Measurements from ENCODE around the gene RIT2. TPM values are rescaled to one million over a fixed set of nuclear protein-coding genes. Genes with fewer than 3 reads are reported as not detected.

The RIT2 gene
- total RNA-seq, 1 experiment from 2014 or later, result not detected

DNA sequence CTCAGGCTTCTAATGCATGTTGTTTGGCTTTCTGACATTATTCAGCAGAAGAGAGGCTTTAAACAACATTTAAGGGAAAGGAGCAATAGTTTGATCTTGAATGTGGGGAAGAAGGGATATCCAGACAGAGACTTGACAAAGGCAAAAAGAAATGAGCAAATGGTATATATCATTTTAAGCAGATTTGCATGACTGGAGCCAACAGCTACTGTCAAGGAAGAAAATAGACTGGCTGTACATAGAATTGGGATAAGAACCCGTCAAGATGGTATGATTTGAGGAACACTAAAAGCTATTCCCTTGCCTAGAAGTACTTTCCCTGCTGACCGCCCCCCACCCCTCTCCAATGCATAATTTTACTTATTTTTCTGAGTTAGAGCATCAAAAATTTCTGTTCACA is 174.5 kb downstream of the RIT2 start:
- Histone ChIP-seq H3K36me3 (ENCODE audit: control insufficient read depth, insufficient read depth, low read length) (no peaks in the 10 kb centered on the region), H3K9me3 (no peaks in the 10 kb centered on the region), H3K4me3 (ENCODE audit: low read depth, low read length) (no peak overlapping the region), H3K4me1 (no peaks in the 10 kb centered on the region), H3K27me3 (replicated peaks; ENCODE audit: control insufficient read depth, insufficient read depth, low read length) (no peaks in the 10 kb centered on the region)
- Mint-ChIP-seq H3K36me3 (ENCODE audit: insufficient read depth, unreplicated experiment) (no peaks in the 10 kb centered on the region), H3K4me3 (ENCODE audit: unreplicated experiment) (no peak overlapping the region), H3K9me3 (ENCODE audit: unreplicated experiment) (no peaks in the 10 kb centered on the region), H3K4me1 (ENCODE audit: low read depth, unreplicated experiment) (no peaks in the 10 kb centered on the region), H3K27ac (ENCODE audit: unreplicated experiment) (no peak overlapping the region), H3K27me3 (ENCODE audit: insufficient read depth, unreplicated experiment) (no peaks in the 10 kb centered on the region)
- ChIA-PET CTCF (no interaction called here), POLR2A (no interaction called here)
- TF ChIP-seq, protein P1, sequence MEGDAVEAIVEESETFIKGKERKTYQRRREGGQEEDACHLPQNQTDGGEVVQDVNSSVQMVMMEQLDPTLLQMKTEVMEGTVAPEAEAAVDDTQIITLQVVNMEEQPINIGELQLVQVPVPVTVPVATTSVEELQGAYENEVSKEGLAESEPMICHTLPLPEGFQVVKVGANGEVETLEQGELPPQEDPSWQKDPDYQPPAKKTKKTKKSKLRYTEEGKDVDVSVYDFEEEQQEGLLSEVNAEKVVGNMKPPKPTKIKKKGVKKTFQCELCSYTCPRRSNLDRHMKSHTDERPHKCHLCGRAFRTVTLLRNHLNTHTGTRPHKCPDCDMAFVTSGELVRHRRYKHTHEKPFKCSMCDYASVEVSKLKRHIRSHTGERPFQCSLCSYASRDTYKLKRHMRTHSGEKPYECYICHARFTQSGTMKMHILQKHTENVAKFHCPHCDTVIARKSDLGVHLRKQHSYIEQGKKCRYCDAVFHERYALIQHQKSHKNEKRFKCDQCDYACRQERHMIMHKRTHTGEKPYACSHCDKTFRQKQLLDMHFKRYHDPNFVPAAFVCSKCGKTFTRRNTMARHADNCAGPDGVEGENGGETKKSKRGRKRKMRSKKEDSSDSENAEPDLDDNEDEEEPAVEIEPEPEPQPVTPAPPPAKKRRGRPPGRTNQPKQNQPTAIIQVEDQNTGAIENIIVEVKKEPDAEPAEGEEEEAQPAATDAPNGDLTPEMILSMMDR (IDR thresholded peaks at IDR 0.05; ENCODE audit: insufficient read depth in 1 of 2, low read depth in 1 of 2, low read length in 1 of 2, severe bottlenecking in 1 of 2, unreplicated experiment in 1 of 2), result no peak
- no TSS peak for BruUV-seq (replicated peaks)
- intact Hi-C loops (cut with micrococcal nuclease; ENCODE audit: unreplicated experiment), result no loop called here
- DNase-seq, result no peak

- H3K36me3 Mint-ChIP-seq (ENCODE audit: insufficient read depth, unreplicated experiment), result no peaks in the 10 kb centered on the region
- H3K27ac Mint-ChIP-seq (ENCODE audit: unreplicated experiment), result no peak overlapping the region
- intact Hi-C loops (cut with micrococcal nuclease; ENCODE audit: unreplicated experiment), result no loop called here
- TF ChIP-seq, protein P1 (IDR thresholded peaks at IDR 0.05; ENCODE audit: insufficient read depth in 1 of 2, low read depth in 1 of 2, low read length in 1 of 2, severe bottlenecking in 1 of 2, unreplicated experiment in 1 of 2), result no peak
- ChIA-PET POLR2A (no interaction called here), CTCF (no interaction called here)
- no peaks in the 10 kb centered on the region for H3K9me3 Mint-ChIP-seq (ENCODE audit: unreplicated experiment)
- H3K4me3 Mint-ChIP-seq (ENCODE audit: unreplicated experiment), result no peak overlapping the region
- no peaks in the 10 kb centered on the region for H3K9me3 ChIP-seq
- no peaks in the 10 kb centered on the region for H3K4me1 Mint-ChIP-seq (ENCODE audit: low read depth, unreplicated experiment)
- no peak for DNase-seq
- no peaks in the 10 kb centered on the region for H3K4me1 ChIP-seq
- H3K4me3 ChIP-seq (ENCODE audit: low read depth, low read length), result no peak overlapping the region
- no peaks in the 10 kb centered on the region for H3K27me3 ChIP-seq (replicated peaks; ENCODE audit: control insufficient read depth, insufficient read depth, low read length)
- no peaks in the 10 kb centered on the region for H3K36me3 ChIP-seq (ENCODE audit: control insufficient read depth, insufficient read depth, low read length)
- BruUV-seq (replicated peaks), result no TSS peak
- no peaks in the 10 kb centered on the region for H3K27me3 Mint-ChIP-seq (ENCODE audit: insufficient read depth, unreplicated experiment)
These were observed 178.0 kb downstream of the RIT2 start for GRCh38 chr18:42937436-42937835.

- Mint-ChIP-seq H3K4me1 (ENCODE audit: low read depth, unreplicated experiment) (no peaks in the 10 kb centered on the region), H3K27ac (ENCODE audit: unreplicated experiment) (no peak overlapping the region), H3K9me3 (ENCODE audit: unreplicated experiment) (no peaks in the 10 kb centered on the region), H3K36me3 (ENCODE audit: insufficient read depth, unreplicated experiment) (no peaks in the 10 kb centered on the region), H3K4me3 (ENCODE audit: unreplicated experiment) (no peak overlapping the region), H3K27me3 (ENCODE audit: insufficient read depth, unreplicated experiment) (no peaks in the 10 kb centered on the region)
- Histone ChIP-seq H3K27me3 (replicated peaks; ENCODE audit: control insufficient read depth, insufficient read depth, low read length) (no peaks in the 10 kb centered on the region), H3K36me3 (ENCODE audit: control insufficient read depth, insufficient read depth, low read length) (no peaks in the 10 kb centered on the region), H3K4me1 (no peaks in the 10 kb centered on the region), H3K9me3 (no peaks in the 10 kb centered on the region), H3K4me3 (ENCODE audit: low read depth, low read length) (no peak overlapping the region)
- DNase-seq, result no peak
- TF ChIP-seq, protein P1 (IDR thresholded peaks at IDR 0.05; ENCODE audit: insufficient read depth in 1 of 2, low read depth in 1 of 2, low read length in 1 of 2, severe bottlenecking in 1 of 2, unreplicated experiment in 1 of 2), result no peak
- BruUV-seq (replicated peaks), result no TSS peak
- intact Hi-C loops (cut with micrococcal nuclease; ENCODE audit: unreplicated experiment), result no loop called here
- ChIA-PET CTCF (no interaction called here), POLR2A (no interaction called here)
These were observed 179.2 kb downstream of the RIT2 start for GRCh38 chr18:42936289-42936688.
